Measurements from ENCODE around the gene ANKRD6. TPM values are rescaled to one million over a fixed set of nuclear protein-coding genes. Genes with fewer than 3 reads are reported as not detected.

ANKRD6 gene
- total RNA-seq, 2 experiments from 2014 or later, result 1.7 to 4.5 TPM

- Mint-ChIP-seq H3K4me1 (peaks cover 9% of the 10 kb centered on the region), H3K9me3 (ENCODE audit: low read depth) (no peaks in the 10 kb centered on the region), H3K27ac (no peak overlapping the region), H3K4me3 (no peak overlapping the region), H3K27me3 (peaks cover 12% of the 10 kb centered on the region), H3K36me3 (no peaks in the 10 kb centered on the region)
- CTCF ChIA-PET, result interaction anchor here (0.7 kb wide), 1 partner anchor 695 kb away, joined by 3 read pairs; no protein-coding TSS in a partner anchor
- ATAC-seq, result no peak
- DNase-seq, result no peak
Observed at GRCh38 chr6:89404512-89404911, 28.4 kb upstream of the ANKRD6 start.

DNA sequence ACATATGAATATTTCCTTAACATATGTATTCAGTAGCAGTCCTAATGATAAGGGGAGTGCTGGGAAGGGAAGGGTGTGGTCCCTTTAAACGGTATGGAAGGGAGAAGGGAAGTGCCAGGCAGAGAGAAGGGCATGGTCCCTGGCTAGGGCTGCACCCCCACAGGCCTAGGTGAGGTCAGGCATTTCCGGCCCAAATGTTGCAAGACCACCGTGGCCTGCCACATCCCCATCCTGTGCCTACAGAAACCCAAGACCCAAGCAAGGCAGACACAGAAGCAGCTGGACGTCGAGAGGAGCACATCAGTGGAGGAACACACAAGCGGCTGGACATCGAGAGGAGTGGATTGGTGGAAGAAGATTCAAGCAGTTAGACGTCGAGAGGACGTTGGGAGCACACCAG is 26.8 kb upstream of the ANKRD6 start:
- no peak for ATAC-seq
- CTCF ChIA-PET, result interaction anchor here (1.2 to 1.4 kb wide), 2 partner anchors 26 to 34 kb away, joined by 3 read pairs; partner anchors contain the start of gene ANKRD6
- H3K4me3 Mint-ChIP-seq, result no peak overlapping the region
- no peaks in the 10 kb centered on the region for H3K9me3 Mint-ChIP-seq (ENCODE audit: low read depth)
- H3K27ac Mint-ChIP-seq, result no peak overlapping the region
- no peak for DNase-seq
- H3K4me1 Mint-ChIP-seq, result peaks cover 18% of the 10 kb centered on the region
- H3K36me3 Mint-ChIP-seq, result no peaks in the 10 kb centered on the region
- peaks cover 25% of the 10 kb centered on the region for H3K27me3 Mint-ChIP-seq

DNA sequence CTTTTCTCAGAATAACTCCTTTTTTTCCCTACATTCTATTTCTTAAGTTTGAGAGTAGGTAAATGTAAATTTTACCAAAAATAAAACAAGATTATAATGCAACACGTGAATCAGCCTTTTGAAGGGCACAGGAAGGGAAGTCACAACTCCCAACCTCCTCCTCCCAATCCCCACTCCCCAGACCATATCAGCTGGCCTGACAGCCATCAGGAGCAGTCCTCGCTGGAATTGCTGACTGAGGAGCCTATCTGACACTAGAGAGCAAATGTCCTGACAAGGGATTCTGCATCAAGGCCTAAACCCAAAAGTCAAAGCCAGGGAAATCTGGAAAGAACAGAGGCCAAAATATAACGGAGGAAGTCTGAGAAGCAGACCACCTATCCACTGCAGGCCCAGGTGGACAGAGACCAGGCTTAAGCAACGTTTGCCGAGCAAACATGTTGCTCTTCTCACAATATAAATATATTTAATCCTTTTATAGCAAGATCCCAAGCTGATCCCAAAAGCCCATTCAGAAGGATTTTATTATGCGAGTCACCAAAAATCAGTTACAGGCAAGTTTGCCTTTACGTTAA is 23.4 kb upstream of the ANKRD6 start:
- ATAC-seq, result no peak
- Mint-ChIP-seq H3K4me1 (peaks cover 29% of the 10 kb centered on the region), H3K36me3 (no peaks in the 10 kb centered on the region), H3K27ac (no peak overlapping the region), H3K4me3 (no peak overlapping the region), H3K27me3 (peaks cover 44% of the 10 kb centered on the region), H3K9me3 (ENCODE audit: low read depth) (no peaks in the 10 kb centered on the region)
- CTCF ChIA-PET, result interaction anchor here (4.5 kb wide), 1 partner anchor 37 kb away, joined by 28 read pairs; no protein-coding TSS in a partner anchor
- no peak for DNase-seq

DNA sequence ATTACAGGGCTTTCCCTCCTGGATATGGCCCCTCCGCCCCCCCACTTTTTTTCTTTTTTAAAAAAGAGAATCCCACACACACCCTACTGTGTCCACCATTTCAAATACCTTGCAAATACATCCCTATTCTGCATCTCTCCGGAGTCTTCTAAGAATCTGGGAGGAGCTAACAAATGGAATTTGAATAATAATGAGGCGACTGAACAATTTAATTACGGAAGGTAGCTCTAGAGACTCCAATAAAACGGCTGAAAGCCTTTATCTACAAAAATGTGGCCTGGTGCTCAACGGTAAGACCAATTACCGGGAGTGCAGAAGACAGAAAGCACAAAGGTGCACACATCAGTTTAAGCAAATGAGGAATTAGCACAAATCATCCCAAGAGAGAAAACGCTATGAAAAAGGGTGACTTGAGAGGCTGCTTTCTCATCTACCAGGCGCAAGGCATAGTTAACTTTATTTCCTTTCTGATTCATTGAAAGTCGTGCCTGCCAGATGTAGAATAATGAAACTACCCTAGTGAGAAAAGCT is 22.7 kb upstream of the ANKRD6 start:
- Mint-ChIP-seq H3K4me1 (peaks cover 29% of the 10 kb centered on the region), H3K27ac (no peak overlapping the region), H3K4me3 (peak overlapping the region; percentile 83), H3K36me3 (no peaks in the 10 kb centered on the region), H3K9me3 (ENCODE audit: low read depth) (no peaks in the 10 kb centered on the region), H3K27me3 (peaks cover 46% of the 10 kb centered on the region)
- CTCF ChIA-PET, result interaction anchor here (0.6 to 4.5 kb wide), 3 partner anchors 14 to 43 kb away, joined by 4 to 28 read pairs (median 5); no protein-coding TSS in a partner anchor
- no peak for DNase-seq
- no peak for ATAC-seq

- CTCF ChIA-PET, result interaction anchor here (0.6 to 4.5 kb wide), 3 partner anchors 14 to 43 kb away, joined by 4 to 28 read pairs (median 5); no protein-coding TSS in a partner anchor
- H3K9me3 Mint-ChIP-seq (ENCODE audit: low read depth), result no peaks in the 10 kb centered on the region
- H3K4me1 Mint-ChIP-seq, result peaks cover 27% of the 10 kb centered on the region
- no peak overlapping the region for H3K27ac Mint-ChIP-seq
- H3K27me3 Mint-ChIP-seq, result peaks cover 49% of the 10 kb centered on the region
- ATAC-seq (no peak), DNase-seq (no peak)
- no peaks in the 10 kb centered on the region for H3K36me3 Mint-ChIP-seq
- peak overlapping the region; percentile 83 for H3K4me3 Mint-ChIP-seq
Observed at GRCh38 chr6:89410788-89411144, 22.2 kb upstream of the ANKRD6 start.

DNA sequence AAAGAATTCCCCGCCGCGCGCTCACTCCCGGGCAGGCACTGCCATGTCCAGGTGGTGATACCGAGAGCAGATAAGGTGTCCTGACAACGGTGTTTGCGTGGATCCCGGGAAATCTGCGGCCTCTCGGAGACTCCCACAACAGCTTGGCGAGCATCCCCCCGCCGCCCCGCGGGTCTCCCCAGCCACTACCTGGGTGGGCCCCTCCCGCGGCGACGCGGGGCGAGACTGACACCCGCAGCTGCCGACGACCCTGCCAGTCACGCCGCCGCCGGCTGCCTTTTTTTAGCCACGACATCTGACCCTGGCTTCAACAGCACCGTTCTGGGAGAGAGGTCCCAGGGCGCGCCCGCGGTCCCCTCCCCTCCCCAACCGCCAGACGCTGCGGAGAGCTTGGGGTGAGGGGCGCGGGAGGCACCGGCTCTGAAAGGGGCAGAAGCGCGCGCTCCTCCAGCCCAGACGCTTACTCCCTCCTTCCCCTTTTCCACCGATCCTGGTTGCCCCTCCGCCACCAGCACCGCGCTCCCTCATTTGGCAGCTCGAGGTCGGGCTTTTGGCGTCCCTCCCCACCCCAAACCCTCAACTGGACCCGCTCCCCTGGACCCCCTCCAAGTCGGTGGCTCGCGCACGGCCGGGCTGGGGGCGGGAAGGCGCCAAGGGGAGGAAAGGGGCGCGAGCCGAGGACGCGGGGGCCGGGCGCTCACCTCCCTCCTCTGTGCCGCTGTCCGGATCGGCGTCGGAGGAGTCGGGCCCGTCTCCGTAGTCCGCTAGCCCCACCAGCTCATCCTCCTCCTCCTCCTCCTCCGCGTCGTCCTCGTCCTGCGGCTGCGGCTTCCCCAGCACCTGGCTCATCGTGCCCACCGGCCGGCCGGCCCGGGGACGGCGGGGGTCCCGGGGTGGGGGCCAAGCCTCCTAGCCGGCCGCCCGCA is 21.5 kb upstream of the ANKRD6 start:
- peak; percentile 72 for ATAC-seq
- Mint-ChIP-seq H3K36me3 (no peaks in the 10 kb centered on the region), H3K4me1 (peaks cover 22% of the 10 kb centered on the region), H3K9me3 (ENCODE audit: low read depth) (no peaks in the 10 kb centered on the region), H3K4me3 (peak overlapping the region; percentile 83), H3K27ac (no peak overlapping the region), H3K27me3 (peaks cover 54% of the 10 kb centered on the region)
- DNase-seq, result peak; percentile 55
- CTCF ChIA-PET, result interaction anchor here (0.6 to 4.5 kb wide), 6 partner anchors 15 to 117 kb away, joined by 3 to 28 read pairs (median 4); no protein-coding TSS in a partner anchor

- ATAC-seq, result peak; percentile 88
Observed at GRCh38 chr6:89412071-89413005, 20.6 kb upstream of the ANKRD6 start, which contains the start of gene RRAGD. RRAGD (minus strand) TSS chr6:89412273; CDS start chr6:89411993, 280 bp downstream.

GRCh38 chr6:89413006-89413400 is 19.9 kb upstream of the ANKRD6 start:
- peak overlapping the region; percentile 83 for H3K4me3 Mint-ChIP-seq
- DNase-seq, result no peak
- peaks cover 58% of the 10 kb centered on the region for H3K27me3 Mint-ChIP-seq
- H3K9me3 Mint-ChIP-seq (ENCODE audit: low read depth), result no peaks in the 10 kb centered on the region
- no peak overlapping the region for H3K27ac Mint-ChIP-seq
- ATAC-seq, result no peak
- peaks cover 20% of the 10 kb centered on the region for H3K4me1 Mint-ChIP-seq
- no peaks in the 10 kb centered on the region for H3K36me3 Mint-ChIP-seq
- CTCF ChIA-PET, result interaction anchor here (0.9 to 4.5 kb wide), 5 partner anchors 10 to 380 kb away, joined by 3 to 28 read pairs (median 4); partner anchors contain the start of gene ANKRD6

More at GRCh38 chr6:89412071-89413005, 20.6 kb upstream of the ANKRD6 start, which contains the start of gene RRAGD:
- peak within 1 kb of the TSS; percentile 83 for H3K4me3 Mint-ChIP-seq
- H3K9me3 Mint-ChIP-seq (ENCODE audit: low read depth), result no peaks in the 10 kb centered on the region
- H3K27ac Mint-ChIP-seq, result peak within 1 kb of the TSS; percentile 67
- no peaks in the 10 kb centered on the region for H3K36me3 Mint-ChIP-seq
- peaks cover 61% of the 10 kb centered on the region for H3K27me3 Mint-ChIP-seq
- peak; percentile 70 for DNase-seq
- peaks cover 20% of the 10 kb centered on the region for H3K4me1 Mint-ChIP-seq
- CTCF ChIA-PET, result interaction anchor here (0.7 to 4.5 kb wide), 7 partner anchors 10 to 118 kb away, joined by 3 to 28 read pairs (median 3); partner anchors contain the start of gene ANKRD6

DNA sequence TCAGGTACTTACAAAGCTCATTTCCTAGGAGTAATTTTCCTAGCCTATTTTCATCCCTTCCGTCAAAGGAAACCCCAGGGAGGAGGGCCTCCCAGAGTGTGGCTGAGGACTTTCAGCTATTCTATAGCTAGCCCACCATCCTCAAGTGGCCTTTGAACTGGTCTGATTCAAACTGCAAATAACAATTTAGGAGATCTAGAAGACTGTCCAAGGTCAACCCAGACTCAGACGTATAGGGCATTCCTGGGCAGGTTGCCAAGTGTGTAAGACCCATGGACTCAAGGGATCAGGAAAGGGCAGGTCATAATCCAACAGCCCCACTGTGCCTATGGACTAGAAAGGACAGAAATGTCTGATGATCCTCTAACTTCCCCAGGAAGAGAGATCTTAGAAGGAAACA is 18.7 kb upstream of the ANKRD6 start:
- H3K4me3 Mint-ChIP-seq, result no peak overlapping the region
- CTCF ChIA-PET, result interaction anchor here (1.0 to 3.8 kb wide), 5 partner anchors 12 to 379 kb away, joined by 3 to 13 read pairs (median 4); partner anchors contain the start of gene ANKRD6
- DNase-seq, result no peak
- no peak overlapping the region for H3K27ac Mint-ChIP-seq
- peaks cover 20% of the 10 kb centered on the region for H3K4me1 Mint-ChIP-seq
- peaks cover 56% of the 10 kb centered on the region for H3K27me3 Mint-ChIP-seq
- ATAC-seq, result no peak
- no peaks in the 10 kb centered on the region for H3K36me3 Mint-ChIP-seq
- no peaks in the 10 kb centered on the region for H3K9me3 Mint-ChIP-seq (ENCODE audit: low read depth)

DNA sequence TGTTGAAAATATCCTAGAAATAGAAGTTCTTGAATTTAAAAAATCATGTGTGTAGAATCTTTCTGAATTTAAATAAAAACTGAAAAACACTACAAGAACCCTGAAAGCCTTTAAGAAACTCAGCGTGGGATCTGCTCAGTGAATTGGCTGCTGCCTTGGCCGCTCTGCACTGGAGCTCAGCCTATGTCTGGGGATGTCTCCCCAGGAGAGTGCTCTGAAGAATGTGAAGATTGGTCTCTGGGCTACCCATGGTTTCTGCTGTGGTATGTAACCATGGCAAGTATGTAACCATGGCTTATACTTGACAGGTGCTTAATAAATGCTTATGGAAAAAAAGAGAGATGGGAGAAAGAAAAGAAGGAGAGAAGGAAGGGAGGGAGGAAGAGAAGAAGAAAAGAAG is 17.8 kb upstream of the ANKRD6 start:
- H3K4me3 Mint-ChIP-seq, result no peak overlapping the region
- CTCF ChIA-PET, result interaction anchor here (1.2 to 3.8 kb wide), 2 partner anchors 17 to 43 kb away, joined by 3 to 13 read pairs; partner anchors contain the start of gene ANKRD6
- H3K36me3 Mint-ChIP-seq, result no peaks in the 10 kb centered on the region
- H3K9me3 Mint-ChIP-seq (ENCODE audit: low read depth), result no peaks in the 10 kb centered on the region
- peaks cover 50% of the 10 kb centered on the region for H3K27me3 Mint-ChIP-seq
- no peak for DNase-seq
- peaks cover 19% of the 10 kb centered on the region for H3K4me1 Mint-ChIP-seq
- no peak overlapping the region for H3K27ac Mint-ChIP-seq
- no peak for ATAC-seq

DNA sequence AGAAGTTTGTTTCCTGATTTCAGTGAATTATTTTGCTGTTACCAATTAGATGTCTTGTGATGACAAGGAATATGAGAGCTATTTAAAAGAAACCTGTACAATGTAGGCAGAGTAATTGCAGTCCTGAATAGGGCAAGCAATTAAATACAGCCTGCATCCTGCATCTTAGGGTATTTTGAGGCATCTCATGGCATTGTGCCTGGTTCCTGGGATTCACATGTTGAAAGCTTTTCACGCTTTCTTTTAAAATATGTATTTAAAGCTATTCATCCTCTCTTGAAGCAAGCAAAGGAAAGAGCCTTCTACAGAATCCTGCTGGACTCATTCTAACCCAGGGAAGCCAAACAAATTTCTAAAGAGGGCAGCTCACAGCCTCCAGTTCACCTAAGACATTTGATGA is 16.2 kb upstream of the ANKRD6 start:
- DNase-seq, result no peak
- Mint-ChIP-seq H3K4me1 (peaks cover 11% of the 10 kb centered on the region), H3K36me3 (no peaks in the 10 kb centered on the region), H3K27me3 (peaks cover 43% of the 10 kb centered on the region), H3K27ac (no peak overlapping the region), H3K4me3 (no peak overlapping the region), H3K9me3 (ENCODE audit: low read depth) (no peaks in the 10 kb centered on the region)
- ATAC-seq, result no peak
- CTCF ChIA-PET, result interaction anchor here (1.3 to 2.0 kb wide), 2 partner anchors 13 to 16 kb away, joined by 6 to 8 read pairs; partner anchors contain the start of gene ANKRD6
